AML-193 (cell line): ENCODE results near the gene KCTD3.

Source experiments
- DNase-seq, 2 experiments: peaks; one replicate each; lab custom pipeline; 2025; lab: John Stamatoyannopoulos, UW

The KCTD3 gene

DNA sequence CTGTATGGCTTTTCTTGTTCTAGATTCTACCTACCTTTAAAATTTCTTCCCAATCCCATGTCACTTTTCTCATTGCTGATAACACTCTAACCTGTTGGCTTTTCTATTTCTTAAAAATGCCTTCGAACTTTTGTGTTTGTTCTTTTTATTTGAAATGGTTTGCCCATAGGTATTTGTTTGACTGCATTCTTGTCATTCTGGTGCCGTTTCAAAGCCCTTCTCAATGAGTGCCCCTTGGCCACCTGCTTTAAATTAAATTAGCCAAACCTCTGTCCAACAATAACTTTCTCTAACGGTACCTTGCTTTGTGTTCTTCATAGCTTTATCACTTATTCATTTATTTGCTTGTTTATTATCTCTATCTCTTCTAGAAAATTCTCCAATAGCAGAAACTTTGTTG, 38.9 kb downstream of the KCTD3 start:
- no peak for DNase-seq

DNA sequence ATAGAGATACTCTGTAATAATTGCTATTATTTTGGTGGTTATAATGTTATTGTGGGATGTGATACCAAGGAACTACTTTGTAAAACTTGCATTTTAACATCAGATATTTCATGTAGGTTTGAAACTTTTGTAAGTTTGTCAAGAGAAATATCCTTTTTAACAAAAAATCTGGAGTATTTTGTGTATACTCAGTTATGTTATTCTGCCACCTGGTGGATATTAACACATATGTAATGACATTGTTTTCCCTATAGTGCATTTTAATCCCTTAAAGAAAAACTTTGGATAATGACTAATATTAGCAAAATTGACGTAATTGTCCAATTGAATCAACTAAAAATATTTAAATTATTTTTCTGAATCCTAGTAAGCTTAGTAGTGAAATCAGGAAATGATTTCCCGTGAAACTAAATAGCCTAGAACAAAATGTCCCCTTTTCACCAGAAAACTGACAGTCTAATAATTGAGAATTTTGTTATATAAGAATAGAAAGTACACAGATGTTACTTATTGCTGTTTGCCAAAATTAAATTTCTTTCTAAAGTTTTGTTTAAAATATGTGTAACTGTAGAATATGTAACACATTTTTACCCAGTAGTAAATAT, 39.6 kb downstream of the KCTD3 start:
- peak; percentile 24 to 28 for DNase-seq

DNA sequence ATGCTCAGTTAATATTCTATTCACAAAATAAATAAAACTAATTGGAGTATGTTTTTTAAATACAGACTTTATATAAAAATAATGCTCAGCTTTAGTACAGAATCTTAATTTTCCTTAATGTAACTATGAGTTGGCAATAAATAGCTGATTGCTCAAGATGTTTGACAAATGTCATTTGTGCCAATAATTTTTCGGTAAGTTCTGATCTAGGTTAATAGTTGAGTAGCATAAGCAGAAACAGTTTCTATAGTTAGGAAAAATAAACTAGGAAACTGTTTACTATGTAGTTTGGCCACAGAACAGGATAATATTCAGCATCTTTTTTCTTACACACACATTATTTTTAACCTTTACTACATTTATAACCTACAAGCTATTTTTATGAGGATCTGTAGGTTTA, 40.3 kb downstream of the KCTD3 start:
- no peak for DNase-seq

DNA sequence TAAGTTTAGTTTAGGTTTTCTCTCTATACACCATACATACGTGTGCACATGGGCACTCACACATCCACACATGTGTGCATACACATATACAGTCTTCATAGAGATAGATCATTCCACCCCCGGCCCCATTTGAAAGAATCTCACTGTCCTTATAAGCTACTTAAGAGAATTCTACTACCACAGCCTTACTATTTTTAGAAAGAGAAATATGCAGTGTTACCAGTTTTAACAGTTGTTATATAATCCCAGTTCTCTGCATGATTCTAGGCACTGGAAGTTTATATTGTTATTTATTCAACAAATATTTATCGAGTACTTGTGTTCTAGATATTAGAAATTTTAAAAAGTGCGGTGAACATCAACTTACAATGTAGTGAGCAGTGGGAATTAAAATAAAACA, 41.5 kb downstream of the KCTD3 start:
- no peak for DNase-seq

DNA sequence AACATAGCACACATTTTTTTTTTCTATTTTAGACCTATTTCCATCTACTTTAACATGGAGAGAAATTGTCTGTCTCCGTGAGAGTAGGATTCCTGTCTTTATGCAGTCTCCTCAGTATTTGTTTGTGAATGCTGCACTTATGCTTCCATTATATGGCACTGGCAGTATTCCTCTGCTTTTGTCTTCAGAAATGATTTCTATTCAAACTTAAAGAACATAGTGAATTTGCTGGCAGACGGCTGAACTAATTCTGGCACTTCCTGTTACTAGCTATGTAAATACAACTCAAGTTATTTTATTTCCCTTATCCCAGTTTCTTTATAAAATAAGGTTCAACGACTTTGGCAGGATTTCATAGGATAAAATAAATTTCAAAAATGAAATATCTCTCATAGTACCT, 45.3 kb downstream of the KCTD3 start:
- no peak for DNase-seq

DNA sequence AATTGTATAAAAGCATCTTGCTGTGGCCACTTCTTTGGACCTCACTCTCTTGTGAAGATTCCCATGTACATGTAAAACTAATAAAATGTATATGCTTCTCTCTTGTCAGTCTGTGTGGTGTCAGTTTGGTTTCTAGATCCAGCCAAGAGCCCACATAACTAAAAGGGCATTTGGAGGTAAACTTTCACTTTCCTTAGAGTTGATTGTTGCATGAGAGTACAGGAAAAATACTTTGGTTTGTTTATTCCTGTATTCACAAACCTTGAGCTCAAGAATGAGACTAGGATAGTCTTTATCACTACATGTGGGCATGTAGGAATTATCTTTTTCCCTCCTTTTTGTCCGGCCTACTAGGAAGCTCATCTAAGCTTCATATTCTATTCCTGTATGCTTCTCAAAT, 50.9 kb downstream of the KCTD3 start:
- no peak for DNase-seq

DNA sequence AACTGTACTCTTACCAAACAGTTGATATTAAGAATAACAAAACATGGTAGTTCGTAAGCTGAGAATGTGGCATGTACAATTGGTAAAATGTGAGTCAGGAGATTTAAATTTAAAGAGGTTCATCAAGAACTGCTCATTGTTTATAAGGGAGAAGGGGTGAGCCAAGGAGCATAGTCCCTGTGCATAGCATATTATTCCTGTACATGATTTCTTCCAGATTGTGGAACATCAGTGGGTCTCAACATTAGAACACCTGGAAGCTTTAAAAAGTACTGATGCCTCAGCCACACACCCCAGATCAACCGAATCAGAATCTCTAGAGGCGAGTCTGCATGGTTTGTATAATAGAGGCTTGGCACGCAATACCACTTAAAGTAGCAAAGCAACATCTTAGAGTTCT, 56.1 kb downstream of the KCTD3 start:
- DNase-seq = no peak

DNA sequence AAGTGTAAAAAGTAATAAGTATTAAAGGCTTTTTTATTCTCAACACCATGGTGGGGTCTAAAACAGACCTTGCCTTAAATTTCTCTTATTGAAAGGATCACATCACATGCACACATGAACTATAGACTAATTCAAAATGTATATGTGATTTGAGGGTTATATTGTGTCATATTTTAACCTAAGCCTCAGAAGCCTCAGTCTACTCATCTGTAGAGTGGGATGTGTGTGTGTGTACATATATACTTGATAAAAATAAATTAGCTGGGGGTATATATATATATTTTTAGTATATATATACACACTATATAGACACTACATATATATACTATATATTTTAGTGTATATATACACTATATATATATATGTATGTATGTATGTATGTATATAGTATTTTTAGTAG, 58.8 kb downstream of the KCTD3 start:
- no peak for DNase-seq

DNA sequence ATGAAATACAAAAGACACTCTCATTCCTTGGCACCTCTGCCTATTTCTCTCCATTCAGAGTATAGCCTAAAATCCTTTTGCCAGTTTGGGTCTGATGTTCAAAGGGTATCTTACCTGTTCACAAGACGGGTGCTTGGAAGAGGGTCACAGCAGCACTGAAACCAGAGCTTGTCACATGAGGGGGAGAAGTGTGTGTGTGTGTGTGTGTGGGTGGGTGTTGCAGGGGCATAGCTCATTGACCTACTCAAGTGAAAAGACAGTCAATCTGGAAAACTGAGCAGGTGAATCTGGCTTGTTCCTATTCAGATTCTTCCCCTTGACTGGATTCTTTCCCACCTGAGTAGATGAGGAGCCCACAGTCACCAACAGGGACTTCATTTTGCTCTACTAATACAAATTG, 63.9 kb downstream of the KCTD3 start:
- no peak for DNase-seq

DNA sequence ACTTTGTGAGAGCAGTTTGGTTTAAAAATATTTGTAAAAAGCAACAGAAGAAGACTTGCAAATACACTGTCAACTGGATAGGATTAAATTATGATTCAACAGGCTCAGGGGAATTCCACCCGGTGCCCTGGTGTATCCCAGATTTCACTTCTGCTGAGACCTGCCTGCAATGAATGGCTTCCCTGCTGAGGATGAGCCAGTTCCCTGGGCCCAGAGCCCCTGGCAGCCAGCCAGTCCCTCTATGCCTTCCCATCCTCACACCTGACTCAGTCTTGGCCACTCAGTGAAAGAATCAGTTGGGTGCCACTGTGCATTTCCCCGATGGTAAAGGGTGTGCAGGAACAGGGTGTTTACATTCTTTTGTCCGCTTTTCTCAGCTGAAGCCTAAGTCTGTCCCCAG, 64.4 kb downstream of the KCTD3 start:
- no peak for DNase-seq

DNA sequence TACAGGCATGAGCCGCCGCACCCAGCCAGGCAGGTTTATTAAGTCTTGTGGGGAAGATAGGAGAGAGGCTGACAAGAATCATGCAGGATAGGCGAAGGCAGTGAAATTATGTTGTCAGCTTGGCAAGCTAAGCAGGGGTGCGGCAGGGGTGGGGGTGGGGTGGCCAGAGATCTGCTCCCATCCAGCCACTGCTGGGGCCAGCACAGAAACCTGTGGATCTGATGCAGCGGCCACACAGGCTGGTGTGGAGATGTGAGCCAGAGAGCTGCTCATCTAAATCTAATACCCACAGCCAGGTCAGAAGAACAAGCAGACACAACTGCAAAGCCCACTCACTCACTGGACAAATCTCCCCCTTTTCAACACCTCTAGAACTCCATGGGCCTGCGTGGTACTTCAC, 68.7 kb downstream of the KCTD3 start:
- DNase-seq = no peak

DNA sequence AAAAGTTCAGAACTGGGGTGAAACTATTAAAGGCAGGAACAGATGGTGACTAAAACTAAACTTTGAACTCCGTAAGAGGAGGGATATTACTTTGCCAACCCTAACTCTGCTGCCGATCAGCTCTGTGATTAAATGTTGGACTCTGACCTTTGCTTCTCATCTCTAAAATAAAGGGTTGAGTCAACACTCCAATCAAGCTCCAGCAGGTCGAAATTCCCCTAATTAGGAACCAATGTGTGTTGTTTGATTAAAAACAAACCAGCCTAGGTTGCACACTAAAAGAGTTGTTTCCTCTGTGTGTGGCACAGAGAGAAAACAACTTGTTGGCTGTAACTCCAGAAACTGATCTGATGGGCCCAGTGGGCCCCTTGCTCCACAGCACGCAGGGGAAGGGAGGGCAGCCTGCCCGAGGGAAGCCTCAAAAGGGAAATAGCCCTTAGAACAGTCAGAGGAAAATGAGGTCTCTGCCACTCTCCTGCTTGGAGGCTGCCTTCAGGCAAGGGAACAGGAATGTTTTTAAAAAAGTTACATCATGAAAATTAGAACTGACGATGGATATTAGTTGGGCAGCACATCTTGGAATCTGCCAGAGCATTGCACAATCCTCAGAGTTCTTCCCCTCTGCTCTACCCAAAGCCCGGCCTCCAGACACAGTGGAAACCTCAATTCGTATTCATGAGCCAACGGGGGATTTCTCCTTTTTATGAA, 69.3 kb downstream of the KCTD3 start:
- no peak for DNase-seq

DNA sequence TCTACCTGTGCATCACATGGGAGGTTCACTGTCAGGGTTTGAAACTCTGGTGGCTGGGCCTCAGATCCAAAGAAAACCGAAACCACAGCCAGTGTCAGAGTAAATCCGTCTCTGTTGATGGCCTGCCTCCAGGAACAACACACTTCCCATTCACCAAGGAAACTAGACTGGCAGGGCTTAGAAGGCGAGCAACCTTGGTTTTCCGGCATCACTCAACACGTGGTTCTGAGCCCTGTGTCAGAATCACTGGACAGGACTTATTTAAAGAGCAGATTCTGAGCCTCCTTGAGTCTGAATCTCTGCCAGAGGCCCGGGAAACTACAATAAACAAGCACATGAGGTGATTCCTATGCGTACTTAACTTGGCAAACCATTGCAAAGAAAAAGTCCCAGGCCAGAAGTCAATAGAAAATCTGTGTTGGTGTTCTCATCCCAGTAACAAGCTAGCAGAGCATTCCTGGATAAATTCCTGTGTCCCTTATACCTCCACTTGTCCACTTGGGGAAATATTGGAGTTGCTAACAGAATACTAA, 70.0 kb downstream of the KCTD3 start:
- DNase-seq = no peak

DNA sequence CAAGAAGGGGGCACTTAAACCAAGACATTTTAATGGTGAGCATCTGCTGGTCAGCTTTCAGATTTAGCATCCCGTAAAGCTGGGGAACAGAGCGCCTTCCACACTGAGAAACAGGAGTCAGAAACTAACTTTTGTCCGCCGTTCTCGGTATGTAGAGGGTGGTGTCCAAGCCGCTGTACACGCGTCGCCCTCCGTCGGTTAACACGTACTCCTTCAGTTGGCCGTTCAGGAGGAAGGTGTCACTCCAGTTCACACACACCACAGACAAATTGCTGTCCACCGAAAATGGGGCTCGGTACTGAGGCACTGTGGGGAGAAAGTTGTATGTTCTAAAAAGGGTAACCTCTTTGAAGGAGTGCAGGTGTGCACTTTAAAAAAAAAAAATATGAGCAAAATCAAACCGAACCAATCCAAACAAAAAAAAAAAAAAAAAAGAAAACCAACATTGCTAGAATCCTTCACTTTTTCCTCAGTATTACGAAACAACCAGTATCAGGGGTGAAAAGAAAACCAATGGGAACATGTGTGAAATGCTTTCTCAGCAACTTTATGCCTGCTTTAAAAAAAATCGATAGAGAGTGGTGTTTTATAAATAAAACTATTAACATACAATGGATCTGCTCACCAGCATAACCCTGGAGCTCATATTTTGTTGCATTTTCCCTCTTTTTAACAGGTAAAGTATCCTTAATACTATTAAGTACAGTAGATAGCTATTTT, 73.5 kb downstream of the KCTD3 start:
- no peak for DNase-seq

DNA sequence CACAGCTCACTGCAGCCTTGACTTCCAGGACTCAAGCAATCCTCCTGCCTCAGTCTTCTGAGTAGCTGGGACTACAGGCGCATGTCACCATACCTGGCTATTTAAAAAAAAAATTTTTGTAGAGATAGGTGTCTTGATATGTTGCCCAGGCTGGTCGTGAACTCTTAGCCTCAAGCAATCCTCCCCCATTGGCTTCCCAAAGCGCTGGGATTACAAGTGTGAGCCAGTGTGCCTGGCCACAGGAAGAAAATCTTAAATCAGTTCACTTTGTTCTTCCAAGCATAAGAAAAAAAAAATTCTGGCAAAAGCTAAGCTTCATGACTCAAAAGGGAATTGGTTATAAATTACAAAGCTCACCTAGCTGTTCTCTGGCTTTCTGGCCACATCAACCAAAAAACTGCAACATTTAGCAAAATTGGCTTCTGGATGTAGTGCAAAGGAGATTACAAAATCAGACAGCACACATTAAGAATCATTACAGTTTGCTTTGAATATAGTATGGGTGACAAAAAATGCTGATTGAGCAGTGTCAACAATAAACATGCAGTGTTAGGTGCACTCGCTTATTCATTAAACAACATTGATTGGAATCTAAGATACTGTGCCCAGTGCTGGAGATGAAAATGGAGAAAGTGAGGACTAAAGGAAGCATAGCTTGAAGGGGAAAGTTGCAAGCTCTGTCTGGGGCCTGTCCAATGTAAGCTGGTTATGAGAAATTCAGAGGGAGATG, 76.7 kb downstream of the KCTD3 start:
- DNase-seq = no peak

DNA sequence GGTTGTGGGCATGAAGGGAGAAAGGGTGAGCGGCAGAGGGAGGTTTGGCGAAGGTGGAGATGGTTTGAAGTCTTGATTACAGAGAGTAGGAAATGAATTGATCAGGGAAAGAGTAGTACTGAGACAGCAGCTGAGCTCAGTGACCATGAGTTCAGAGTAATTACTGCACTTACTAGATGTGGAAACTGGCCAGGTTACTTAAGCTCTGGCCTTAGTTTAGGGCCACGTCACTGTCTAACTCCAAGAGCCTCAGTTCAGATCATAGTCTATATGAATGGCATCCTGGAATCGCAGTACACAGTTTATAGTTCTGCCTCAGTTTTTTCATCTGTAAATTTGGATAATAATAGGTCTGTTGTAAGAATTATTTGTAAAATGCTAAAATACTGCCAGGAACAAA, 78.1 kb downstream of the KCTD3 start:
- DNase-seq = no peak

DNA sequence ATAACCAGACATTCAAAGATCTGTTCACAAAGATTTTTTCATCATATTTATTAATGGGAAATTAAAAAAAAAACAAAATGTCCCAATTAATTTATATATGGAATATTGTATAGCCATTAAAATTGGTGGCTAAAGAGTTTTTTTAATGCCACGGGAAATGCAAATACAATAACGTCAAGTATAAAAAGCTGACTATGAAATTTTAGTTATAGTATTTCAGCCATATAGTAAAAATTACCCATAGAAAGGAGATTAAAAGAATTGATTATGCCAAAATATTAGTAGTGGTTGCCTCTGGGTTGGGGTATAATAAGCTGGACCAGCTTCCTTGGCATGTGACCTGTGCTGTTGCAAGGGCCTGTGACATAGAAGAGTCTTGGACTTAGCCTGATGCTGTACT, 78.8 kb downstream of the KCTD3 start:
- DNase-seq = no peak

DNA sequence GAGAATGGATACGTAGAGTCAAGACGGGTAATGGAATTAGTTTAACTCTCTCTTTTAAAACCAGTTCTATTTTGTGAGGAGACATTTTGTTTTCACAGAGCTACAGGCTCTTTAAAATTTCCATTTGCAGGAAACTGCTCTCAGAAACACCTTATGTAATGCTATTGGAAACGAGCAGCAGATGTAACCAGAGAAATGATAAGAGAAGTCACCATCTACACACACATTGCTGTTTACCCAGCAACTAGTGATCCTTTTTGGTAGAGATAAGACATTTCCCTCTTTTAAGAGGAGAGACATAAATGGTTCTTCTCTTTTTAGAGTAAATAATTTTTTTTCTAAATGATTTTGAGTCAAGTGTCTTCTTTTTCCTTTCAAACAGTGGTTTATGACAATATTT, 80.6 kb downstream of the KCTD3 start:
- DNase-seq = no peak

DNA sequence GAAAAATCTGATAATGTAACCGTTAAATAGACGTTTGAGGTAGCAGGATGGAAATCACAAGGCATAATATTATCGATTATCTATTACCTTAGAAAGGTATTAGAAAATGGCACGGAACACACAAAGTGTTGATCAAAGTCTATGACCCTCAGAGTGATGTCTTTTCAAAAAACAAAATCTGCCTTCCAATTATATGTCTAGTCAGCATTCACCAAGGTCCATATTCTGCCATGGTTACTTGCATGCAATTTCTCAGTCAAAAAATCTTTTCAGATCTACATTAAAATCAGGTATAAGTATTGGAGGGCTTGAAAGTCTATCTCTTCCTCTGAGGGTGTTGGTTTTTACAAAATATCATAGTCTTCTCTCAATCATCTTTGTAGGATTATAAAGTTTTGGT, 81.9 kb downstream of the KCTD3 start:
- no peak for DNase-seq

DNA sequence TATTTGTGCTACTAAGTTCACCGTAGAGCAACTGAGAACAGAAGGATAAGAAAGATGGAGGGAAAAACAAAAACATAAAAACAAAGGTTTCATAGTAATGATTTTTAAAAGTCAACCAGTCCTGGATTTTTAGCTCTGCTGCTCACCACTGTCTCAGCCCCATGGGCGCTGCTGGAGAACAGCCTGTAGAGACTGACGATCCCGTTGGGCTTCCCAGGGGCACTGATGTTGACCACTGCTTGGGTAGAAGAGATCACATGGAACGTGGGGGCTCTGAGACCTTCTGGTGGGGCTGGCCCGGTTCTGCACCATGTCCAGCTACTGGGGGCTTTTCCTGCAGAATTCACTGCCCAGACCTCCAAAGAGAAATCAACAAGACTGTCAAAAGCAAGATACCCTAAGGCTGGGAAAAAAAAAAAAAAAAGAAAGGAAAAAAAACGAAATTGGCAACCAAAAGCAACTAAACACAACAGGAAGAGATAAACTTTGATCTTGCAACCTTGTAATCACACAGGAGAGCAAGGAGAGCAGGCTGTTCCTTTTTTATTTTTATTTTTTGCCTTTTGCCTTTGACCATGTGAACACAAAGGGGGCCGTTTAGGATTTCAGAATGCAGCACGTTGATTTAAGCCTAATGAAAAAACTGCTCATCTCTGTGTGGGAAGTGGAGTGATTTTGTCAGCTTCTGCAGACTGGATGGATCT, 83.5 kb downstream of the KCTD3 start:
- no peak for DNase-seq

DNA sequence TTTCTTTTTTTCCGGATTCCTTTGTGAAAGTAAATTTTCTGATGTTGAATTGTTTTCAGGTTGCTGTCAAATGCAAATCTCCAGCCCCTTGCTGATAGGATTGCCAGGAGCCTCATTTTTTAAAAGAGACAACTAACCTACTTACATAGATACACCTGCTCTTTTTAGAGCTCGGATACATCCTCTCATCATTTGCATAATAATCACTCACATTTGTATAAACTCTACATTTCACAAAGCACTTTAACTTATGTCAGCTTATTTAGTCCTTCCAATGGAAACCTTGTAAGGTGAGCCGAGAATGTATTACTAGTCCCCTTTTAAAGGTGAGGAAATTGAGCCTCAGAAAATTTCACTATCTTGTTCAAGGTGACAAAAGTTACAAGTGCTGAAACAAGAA, 84.8 kb downstream of the KCTD3 start:
- DNase-seq = no peak

DNA sequence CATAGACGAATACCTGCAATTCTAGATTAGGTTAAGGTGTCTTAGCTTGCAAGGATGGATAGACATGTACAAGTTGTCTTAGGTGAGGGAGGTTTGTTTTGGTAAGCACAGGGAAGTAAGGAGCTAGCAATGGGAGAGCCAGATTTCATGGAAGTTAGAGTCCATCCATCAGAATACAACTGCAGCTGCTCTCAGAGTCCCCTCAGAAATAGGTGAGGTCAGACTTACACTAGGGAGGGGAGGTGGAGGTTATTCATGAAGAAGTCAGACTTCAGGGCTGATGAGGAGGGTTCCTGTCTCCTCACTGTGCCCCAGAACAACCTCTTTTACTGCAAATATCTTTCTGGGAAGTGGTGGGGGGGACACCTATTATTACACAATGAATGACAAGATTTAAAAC, 85.3 kb downstream of the KCTD3 start:
- DNase-seq = no peak
